ENCODE data around the gene TCF12.

- TF ChIP-seq POLR2A (IDR thresholded peaks at IDR 0.05) (no peak), CTCF (IDR thresholded peaks at IDR 0.05) (no peak)
These were observed 395.8 kb downstream of the TCF12 start for GRCh38 chr15:57314221-57314620.
